PC-9 (cell line): ENCODE results near the gene GPR34. TPM values are rescaled to one million over a fixed set of nuclear protein-coding genes. Genes with fewer than 3 reads are reported as not detected.
"Not testable (repeated sequence)": the region's sequence is repeated elsewhere in the genome, so short reads cannot be mapped to it uniquely, and the experiment has no call there.

Experiments
- Bru-seq: library from RNA; stranded (reverse); fragments of 400-500 nt; gene quantifications from one replicate; lab custom pipeline; 2021; lab: Mats Ljungman, UMichigan
- BruChase-seq, 2 experiments: library from RNA; stranded (reverse); fragments of 400-500 nt; gene quantifications; one replicate each; lab custom pipeline; 2021; lab: Mats Ljungman, UMichigan
- BruUV-seq: library from RNA; stranded (reverse); fragments of 400-500 nt; replicated peaks from 2 replicates; lab custom pipeline; 2021; lab: Mats Ljungman, UMichigan
- CTCF ChIA-PET: fragments of 300-600 bp; sonication (Branson Sonifier 250); formaldehyde crosslinking; loops from one replicate; lab custom pipeline; 2022; ENCODE audit warnings: antibody characterized with exemption; lab: Charles Lee
- POLR2A ChIA-PET: fragments of 300-600 bp; sonication (Branson Sonifier 250); formaldehyde crosslinking; loops from one replicate; lab custom pipeline; 2022; ENCODE audit warnings: antibody characterized with exemption; ENCODE audit not compliant: unreplicated experiment; lab: Charles Lee
- DNase-seq, 2 experiments: peaks; one replicate each; pipeline versions ENCODE4 v3.0.0 to v3.0.0-alpha.2; 2015 to 2022; ENCODE audit warnings: mixed read lengths in 1 of 2
- H2AFZ ChIP-seq: fragments of 200-600 bp; sonication (generic); 2 replicates; pipeline ENCODE4 v1.8.1; 2017; ENCODE audit warnings: antibody characterized with exemption
- H3F3A ChIP-seq: fragments of 200-600 bp; sonication (generic); 2 replicates; pipeline ENCODE4 v1.8.1; 2017; ENCODE audit warnings: antibody characterized with exemption, mild to moderate bottlenecking, low read depth; ENCODE audit not compliant: insufficient read depth
- H3K27ac ChIP-seq: fragments of 200-600 bp; sonication (generic); 2 replicates; pipeline ENCODE4 v1.6.1; 2016; ENCODE audit warnings: mixed run types
- H3K27me3 ChIP-seq: fragments of 200-600 bp; sonication (generic); 2 replicates; pipeline ENCODE4 v1.6.1; 2016; ENCODE audit warnings: low read depth, mixed run types; ENCODE audit not compliant: insufficient read depth
- H3K36me3 ChIP-seq: fragments of 200-600 bp; sonication (generic); 2 replicates; pipeline ENCODE4 v1.6.1; 2016; ENCODE audit warnings: low read depth, mixed run types
- H3K4me1 ChIP-seq: fragments of 200-600 bp; sonication (generic); replicated peaks from 2 replicates; pipeline ENCODE4 v1.6.1; 2016; ENCODE audit warnings: mixed run types; ENCODE audit not compliant: insufficient read depth
- H3K4me2 ChIP-seq: fragments of 200-600 bp; sonication (generic); 2 replicates; pipeline ENCODE4 v1.6.1; 2017; ENCODE audit warnings: mixed run types
- H3K4me3 ChIP-seq: fragments of 200-600 bp; sonication (generic); 2 replicates; pipeline ENCODE4 v1.6.1; 2016; ENCODE audit warnings: mixed run types
- H3K79me2 ChIP-seq: fragments of 200-600 bp; sonication (generic); 2 replicates; pipeline ENCODE4 v1.6.1; 2017; ENCODE audit warnings: low read depth, mixed run types
- H3K9me2 ChIP-seq: fragments of 200-600 bp; sonication (generic); 2 replicates; pipeline ENCODE4 v1.8.1; 2017; ENCODE audit warnings: mild to moderate bottlenecking; ENCODE audit not compliant: insufficient read depth
- H3K9me3 ChIP-seq: fragments of 200-600 bp; sonication (generic); 2 replicates; pipeline ENCODE4 v1.8.1; 2016; ENCODE audit warnings: low read depth; ENCODE audit not compliant: insufficient read depth
- H4K20me1 ChIP-seq: fragments of 200-600 bp; sonication (generic); 2 replicates; pipeline ENCODE4 v1.8.1; 2017; ENCODE audit not compliant: insufficient read depth
- CTCF ChIP-seq: fragments of 200-600 bp; sonication (generic); conservative IDR thresholded peaks from 2 replicates; pipeline ENCODE4 v1.6.1; 2017; ENCODE audit warnings: mixed run types, antibody characterized with exemption, mild to moderate bottlenecking, moderate library complexity
- EZH2 ChIP-seq: fragments of 200-600 bp; sonication (generic); IDR thresholded peaks from 2 replicates; pipeline ENCODE4 v1.8.0; 2017; ENCODE audit warnings: antibody characterized with exemption, low read depth
- intact Hi-C: fragments of 100-400 bp; cut with micrococcal nuclease; formaldehyde crosslinking; loops from one replicate; pipeline ENCODE4 v1.10.0; 2022; ENCODE audit not compliant: unreplicated experiment
- long read RNA-seq: library from polyadenylated mRNA; stranded (forward); transcript quantifications from one replicate; pipeline ENCODE4 v2.0.0, GENCODE V29; 2022
- total RNA-seq: library from RNA; stranded (reverse); gene quantifications from 2 replicates; pipeline ENCODE4 v1.2.3, GENCODE V29; 2021

Gene GPR34
- total RNA-seq (not detected in 2 replicates), Bru-seq, nascent RNA (not detected), BruChase-seq, experiment 1, labeled RNA remaining after a 2-hour chase (not detected), BruChase-seq, experiment 2, labeled RNA remaining after a 6-hour chase (not detected)
- long read RNA-seq, partial matches to known transcripts, result 0 of 1 reads
- long read RNA-seq, other reads (novel, unspliced or antisense), result 1 of 1 reads

- Histone ChIP-seq H2AFZ (no peak within 1 kb of the TSS), H3F3A (no peaks in the 10 kb centered on the region), H3K9me3 (no peaks in the 10 kb centered on the region), H3K27me3 (no peaks in the 10 kb centered on the region), H4K20me1 (no peaks in the 10 kb centered on the region), H3K36me3 (no peaks in the 10 kb centered on the region), H3K4me3 (no peak within 1 kb of the TSS), H3K4me2 (no peak within 1 kb of the TSS), H3K4me1 (no peaks in the 10 kb centered on the region), H3K27ac (no peak within 1 kb of the TSS), H3K9me2 (no peaks in the 10 kb centered on the region), H3K79me2 (no peaks in the 10 kb centered on the region)
- no peak for DNase-seq
- BruUV-seq, result no TSS peak
- intact Hi-C loops, result no loop called here
- CTCF ChIA-PET, result no interaction called here
- POLR2A ChIA-PET, result no interaction called here
- TF ChIP-seq CTCF (no peak), EZH2 (no peak)
Observed at GRCh38 chrX:41688835-41689234, at the start of gene GPR34. Gene GPR34 (plus strand): TSS chrX:41688973. CDS start chrX:41695634, 6,661 bp downstream.

GRCh38 chrX:41646201-41646600, 42.6 kb upstream of the GPR34 start:
- DNase-seq, H3K27ac ChIP-seq, H3F3A ChIP-seq, H3K4me3 ChIP-seq, H2AFZ ChIP-seq, H3K79me2 ChIP-seq, H3K9me3 ChIP-seq, CTCF ChIA-PET, H3K9me2 ChIP-seq, H3K36me3 ChIP-seq, H3K4me2 ChIP-seq, intact Hi-C loops, H3K27me3 ChIP-seq, POLR2A ChIA-PET, H4K20me1 ChIP-seq, H3K4me1 ChIP-seq, BruUV-seq: not testable (repeated sequence)

GRCh38 chrX:41653125-41653524, 35.6 kb upstream of the GPR34 start:
- CTCF ChIA-PET, result no interaction called here
- H3K79me2 ChIP-seq, result no peaks in the 10 kb centered on the region
- no peaks in the 10 kb centered on the region for H3K27me3 ChIP-seq
- no peaks in the 10 kb centered on the region for H3K4me1 ChIP-seq
- no peaks in the 10 kb centered on the region for H3F3A ChIP-seq
- H4K20me1 ChIP-seq, result no peaks in the 10 kb centered on the region
- intact Hi-C loops, result no loop called here
- H3K4me3 ChIP-seq, result no peak overlapping the region
- H3K9me3 ChIP-seq, result no peaks in the 10 kb centered on the region
- DNase-seq, result no peak
- H3K9me2 ChIP-seq, result no peaks in the 10 kb centered on the region
- BruUV-seq, result no TSS peak
- TF ChIP-seq EZH2, result no peak
- TF ChIP-seq CTCF, result no peak
- no peak overlapping the region for H2AFZ ChIP-seq
- no peak overlapping the region for H3K27ac ChIP-seq
- H3K4me2 ChIP-seq, result no peak overlapping the region
- POLR2A ChIA-PET, result no interaction called here
- no peaks in the 10 kb centered on the region for H3K36me3 ChIP-seq

GRCh38 chrX:41655101-41655500, 33.7 kb upstream of the GPR34 start:
- POLR2A ChIA-PET, result no interaction called here

More at GRCh38 chrX:41655101-41655500, 33.7 kb upstream of the GPR34 start:
- intact Hi-C loops, result no loop called here
- H3K9me2 ChIP-seq, result no peaks in the 10 kb centered on the region
- no peaks in the 10 kb centered on the region for H4K20me1 ChIP-seq
- no peak for DNase-seq
- no peaks in the 10 kb centered on the region for H3F3A ChIP-seq
- no peak overlapping the region for H3K27ac ChIP-seq
- H3K27me3 ChIP-seq, result no peaks in the 10 kb centered on the region
- TF ChIP-seq EZH2 (no peak), CTCF (no peak)
- H3K36me3 ChIP-seq, result no peaks in the 10 kb centered on the region
- H3K9me3 ChIP-seq, result no peaks in the 10 kb centered on the region
- no peak overlapping the region for H3K4me3 ChIP-seq
- no peaks in the 10 kb centered on the region for H3K79me2 ChIP-seq
- H3K4me1 ChIP-seq, result no peaks in the 10 kb centered on the region
- CTCF ChIA-PET, result no interaction called here
- H2AFZ ChIP-seq, result no peak overlapping the region
- H3K4me2 ChIP-seq, result no peak overlapping the region
- no TSS peak for BruUV-seq
